HEK293 (cell line): ENCODE measurements around the gene RASAL2.

Source experiments
- CTCF ChIA-PET: fragments of 350-600 bp; formaldehyde crosslinking; extraction: SDS; loops from one replicate; lab custom pipeline; 2021; ENCODE audit warnings: antibody characterized with exemption; lab: Yijun Ruan, JAX
- POLR2A ChIA-PET: fragments of 300-600 bp; formaldehyde crosslinking; extraction: SDS; loops from one replicate; lab custom pipeline; 2020; ENCODE audit warnings: antibody characterized with exemption, inconsistent platforms; lab: Yijun Ruan, JAX
- H3K27ac ChIP-seq: fragments of 200-500 bp; sonication (Bioruptor generic); 2 replicates; pipeline ENCODE4 v1.5.1; 2014; ENCODE audit warnings: low read depth, low read length, control low read depth, inconsistent platforms; ENCODE audit errors: extremely low read depth
- H3K36me3 ChIP-seq, 2 experiments: fragments of 200-500 bp in 1 of 2; sonication (Bioruptor generic) in 1 of 2; 1 replicate in 1 of 2; 2 replicates in 1 of 2; pipeline ENCODE4 v1.5.1; 2014 to 2017; ENCODE audit warnings: inconsistent platforms in 2 of 2, low read length in 2 of 2; ENCODE audit not compliant: control insufficient read depth in 2 of 2, insufficient read depth in 1 of 2
- H3K4me1 ChIP-seq: fragments of 200-500 bp; sonication (Bioruptor generic); 2 replicates; pipeline ENCODE4 v1.5.1; 2014; ENCODE audit warnings: mild to moderate bottlenecking, low read length, inconsistent platforms; ENCODE audit not compliant: control insufficient read depth, insufficient read depth
- H3K4me3 ChIP-seq: 2 replicates; pipeline ENCODE4 v1.5.1; 2011; ENCODE audit warnings: low read depth, mild to moderate bottlenecking, control low read depth, low read length, moderate library complexity
- H3K9me3 ChIP-seq: fragments of 200-500 bp; sonication (Bioruptor generic); 2 replicates; pipeline ENCODE4 v1.5.1; 2014; ENCODE audit warnings: low read depth, low read length, inconsistent platforms; ENCODE audit not compliant: control insufficient read depth, insufficient read depth
- AEBP2 ChIP-seq: fragments of 450-650 bp; formaldehyde crosslinking; IDR thresholded peaks from 2 replicates; pipeline ENCODE4 v1.5.1; 2016; ENCODE audit warnings: missing biosample characterization, missing genetic modification characterization, borderline replicate concordance
- BCL11B ChIP-seq: fragments of 450-650 bp; formaldehyde crosslinking; IDR thresholded peaks from 2 replicates; pipeline ENCODE4 v1.5.1; 2016; ENCODE audit warnings: low read depth, missing biosample characterization, missing genetic modification characterization
- EGR2 ChIP-seq: fragments of 450-650 bp; formaldehyde crosslinking; IDR thresholded peaks from 2 replicates; pipeline ENCODE4 v1.5.1; 2016; ENCODE audit warnings: low read depth, missing biosample characterization, missing genetic modification characterization
- FEZF1 ChIP-seq: fragments of 450-650 bp; formaldehyde crosslinking; IDR thresholded peaks from 2 replicates; pipeline ENCODE4 v1.5.1; 2016; ENCODE audit warnings: missing biosample characterization, missing genetic modification characterization
- HOXA7 ChIP-seq: sonication (generic); formaldehyde crosslinking; IDR thresholded peaks from 2 replicates; pipeline ENCODE4 v1.8.1; 2022; ENCODE audit warnings: missing genetic modification reagents, borderline replicate concordance
- HOXD13 ChIP-seq: sonication (generic); formaldehyde crosslinking; IDR thresholded peaks from 2 replicates; pipeline ENCODE4 v1.8.0; 2022; ENCODE audit warnings: missing genetic modification reagents, borderline replicate concordance
- KLF1 ChIP-seq: fragments of 450-650 bp; formaldehyde crosslinking; IDR thresholded peaks from 2 replicates; pipeline ENCODE4 v1.5.1; 2016; ENCODE audit warnings: missing biosample characterization, missing genetic modification characterization
- YY1 ChIP-seq: fragments of 450-650 bp; formaldehyde crosslinking; IDR thresholded peaks from 2 replicates; pipeline ENCODE4 v1.5.1; 2018; ENCODE audit warnings: missing biosample characterization, missing genetic modification characterization
- YY2 ChIP-seq: fragments of 450-650 bp; formaldehyde crosslinking; IDR thresholded peaks from 2 replicates; pipeline ENCODE4 v1.5.1; 2016; ENCODE audit warnings: missing biosample characterization, missing genetic modification characterization
- ZBTB49 ChIP-seq: fragments of 450-650 bp; formaldehyde crosslinking; IDR thresholded peaks from 2 replicates; pipeline ENCODE4 v1.5.1; 2016; ENCODE audit warnings: missing biosample characterization, missing genetic modification characterization, low read depth
- ZFHX2 ChIP-seq: fragments of 450-650 bp; formaldehyde crosslinking; conservative IDR thresholded peaks from 2 replicates; pipeline ENCODE4 v1.5.1; 2016; ENCODE audit warnings: missing biosample characterization, missing genetic modification characterization
- ZFP41 ChIP-seq: fragments of 450-650 bp; formaldehyde crosslinking; IDR thresholded peaks from 2 replicates; pipeline ENCODE4 v1.5.1; 2016; ENCODE audit warnings: missing biosample characterization, missing genetic modification characterization, borderline replicate concordance
- ZNF132 ChIP-seq: fragments of 450-650 bp; formaldehyde crosslinking; IDR thresholded peaks from 2 replicates; pipeline ENCODE4 v1.5.1; 2017; ENCODE audit warnings: missing biosample characterization, missing genetic modification characterization, borderline replicate concordance
- ZNF140 ChIP-seq: fragments of 450-650 bp; formaldehyde crosslinking; IDR thresholded peaks from 2 replicates; pipeline ENCODE4 v1.5.1; 2016; ENCODE audit warnings: missing biosample characterization, missing genetic modification characterization
- ZNF221 ChIP-seq: fragments of 450-650 bp; formaldehyde crosslinking; IDR thresholded peaks from 2 replicates; pipeline ENCODE4 v1.5.1; 2017; ENCODE audit warnings: missing biosample characterization, missing genetic modification characterization, borderline replicate concordance
- ZNF223 ChIP-seq: fragments of 450-650 bp; formaldehyde crosslinking; IDR thresholded peaks from 2 replicates; pipeline ENCODE4 v1.5.1; 2016; ENCODE audit warnings: missing biosample characterization, missing genetic modification characterization
- ZNF335 ChIP-seq: fragments of 450-650 bp; formaldehyde crosslinking; conservative IDR thresholded peaks from 2 replicates; pipeline ENCODE4 v1.5.1; 2016; ENCODE audit warnings: missing biosample characterization, missing genetic modification characterization
- ZNF37A ChIP-seq: fragments of 450-650 bp; IDR thresholded peaks from 2 replicates; pipeline ENCODE4 v1.5.1; 2018; ENCODE audit warnings: missing biosample characterization, missing genetic modification characterization
- ZNF449 ChIP-seq: fragments of 450-650 bp; formaldehyde crosslinking; IDR thresholded peaks from 2 replicates; pipeline ENCODE4 v1.5.1; 2017; ENCODE audit warnings: missing biosample characterization, mild to moderate bottlenecking, missing genetic modification characterization, moderate library complexity
- ZNF48 ChIP-seq: fragments of 450-650 bp; formaldehyde crosslinking; IDR thresholded peaks from 2 replicates; pipeline ENCODE4 v1.5.1; 2016; ENCODE audit warnings: missing biosample characterization, missing genetic modification characterization
- ZNF558 ChIP-seq: fragments of 450-650 bp; formaldehyde crosslinking; IDR thresholded peaks from 2 replicates; pipeline ENCODE4 v1.5.1; 2016; ENCODE audit warnings: missing biosample characterization, missing genetic modification characterization
- ZNF571 ChIP-seq: fragments of 450-650 bp; formaldehyde crosslinking; IDR thresholded peaks from 2 replicates; pipeline ENCODE4 v1.5.0; 2017; ENCODE audit warnings: missing biosample characterization, missing genetic modification characterization
- ZNF645 ChIP-seq: fragments of 450-650 bp; formaldehyde crosslinking; IDR thresholded peaks from 2 replicates; pipeline ENCODE4; 2016; ENCODE audit warnings: missing biosample characterization, missing genetic modification characterization
- ZNF660 ChIP-seq: fragments of 450-650 bp; IDR thresholded peaks from 2 replicates; pipeline ENCODE4 v1.5.1; 2018; ENCODE audit warnings: missing biosample characterization, mild to moderate bottlenecking, missing genetic modification characterization
- ZNF692 ChIP-seq: fragments of 450-650 bp; formaldehyde crosslinking; IDR thresholded peaks from 2 replicates; pipeline ENCODE4 v1.5.1; 2016; ENCODE audit warnings: missing biosample characterization, missing genetic modification characterization
- ZNF837 ChIP-seq: fragments of 450-650 bp; formaldehyde crosslinking; IDR thresholded peaks from 2 replicates; pipeline ENCODE4 v1.5.1; 2016; ENCODE audit warnings: missing biosample characterization, missing genetic modification characterization
- ZSCAN30 ChIP-seq: fragments of 450-650 bp; IDR thresholded peaks from 2 replicates; pipeline ENCODE4 v1.5.1; 2018; ENCODE audit warnings: missing biosample characterization, mild to moderate bottlenecking, missing genetic modification characterization, moderate library complexity

The RASAL2 gene

GRCh38 chr1:178126741-178127185 lies 32.9 kb downstream of the RASAL2 start:
- POLR2A ChIA-PET = no interaction called here
- CTCF ChIA-PET = interaction anchor here (1.0 kb wide), 1 partner anchor 13 kb away, joined by 4 read pairs; no protein-coding TSS in a partner anchor
- Histone ChIP-seq H3K36me3 (no peaks in the 10 kb centered on the region), H3K4me1 (peaks cover 6% of the 10 kb centered on the region), H3K4me3 (no peak overlapping the region), H3K9me3 (no peaks in the 10 kb centered on the region), H3K27ac (no peak overlapping the region)
- TF ChIP-seq ZSCAN30 (tag by site-specific recombination) = no peak
- TF ChIP-seq ZNF37A (tag by site-specific recombination) = no peak
- no peak for TF ChIP-seq KLF1
- no peak for TF ChIP-seq HOXD13
- TF ChIP-seq ZNF132 (tag by site-specific recombination) = no peak
- no peak for TF ChIP-seq ZNF660 (tag by site-specific recombination)
- no peak for TF ChIP-seq ZNF140 (tag by site-specific recombination)
- no peak for TF ChIP-seq HOXA7
- TF ChIP-seq ZNF692 (tag by site-specific recombination) = no peak
- no peak for TF ChIP-seq ZNF571 (tag by site-specific recombination)
- TF ChIP-seq BCL11B (tag by site-specific recombination) = no peak
- no peak for TF ChIP-seq ZNF558 (tag by site-specific recombination)
- no peak for TF ChIP-seq YY2 (tag by site-specific recombination)
- TF ChIP-seq ZNF48 (tag by site-specific recombination) = no peak
- TF ChIP-seq ZFHX2 (tag by site-specific recombination) = no peak
- TF ChIP-seq ZNF223 (tag by site-specific recombination) = no peak
- TF ChIP-seq FEZF1 (tag by site-specific recombination) = no peak
- TF ChIP-seq AEBP2 (tag by site-specific recombination) = no peak
- no peak for TF ChIP-seq ZNF645 (tag by site-specific recombination)
- TF ChIP-seq ZFP41 (tag by site-specific recombination) = no peak

GRCh38 chr1:178127482-178128191 lies 33.7 kb downstream of the RASAL2 start:
- Histone ChIP-seq H3K36me3 (no peaks in the 10 kb centered on the region), H3K4me3 (no peak overlapping the region), H3K4me1 (peaks cover 3% of the 10 kb centered on the region; the same call in 1 of the 2 replicates), H3K27ac (no peak overlapping the region), H3K9me3 (no peaks in the 10 kb centered on the region)
- POLR2A ChIA-PET = no interaction called here
- CTCF ChIA-PET = interaction anchor here (1.0 kb wide), 1 partner anchor 14 kb away, joined by 4 read pairs; no protein-coding TSS in a partner anchor
- TF ChIP-seq ZNF837 (no peak), ZNF221 (tag by site-specific recombination) (no peak), KLF1 (no peak), ZBTB49 (tag by site-specific recombination) (no peak), ZNF449 (tag by site-specific recombination) (no peak), YY1 (tag by site-specific recombination) (no peak), ZNF335 (tag by site-specific recombination) (no peak), EGR2 (tag by site-specific recombination) (no peak)
